Dedifferentiated amniotic fluid mesenchymal stem cell (primary cell): Measurements from ENCODE around the gene NPIPA5.
"Not testable (repeated sequence)": the region's sequence is repeated elsewhere in the genome, so short reads cannot be mapped to it uniquely, and the experiment has no call there.

Experiments
- DNase-seq: peaks from one replicate; pipeline ENCODE4 v3.0.0-alpha.2; 2016; ENCODE audit errors: extremely low spot score

NPIPA5 gene

GRCh38 chr16:15378194-15378593 lies at the start of gene NPIPA5:
Gene NPIPA5, minus strand, starts transcription at chr16:15378294. Its CDS starts 0 bp downstream, at chr16:15378294.
- not testable (repeated sequence) for DNase-seq

DNA sequence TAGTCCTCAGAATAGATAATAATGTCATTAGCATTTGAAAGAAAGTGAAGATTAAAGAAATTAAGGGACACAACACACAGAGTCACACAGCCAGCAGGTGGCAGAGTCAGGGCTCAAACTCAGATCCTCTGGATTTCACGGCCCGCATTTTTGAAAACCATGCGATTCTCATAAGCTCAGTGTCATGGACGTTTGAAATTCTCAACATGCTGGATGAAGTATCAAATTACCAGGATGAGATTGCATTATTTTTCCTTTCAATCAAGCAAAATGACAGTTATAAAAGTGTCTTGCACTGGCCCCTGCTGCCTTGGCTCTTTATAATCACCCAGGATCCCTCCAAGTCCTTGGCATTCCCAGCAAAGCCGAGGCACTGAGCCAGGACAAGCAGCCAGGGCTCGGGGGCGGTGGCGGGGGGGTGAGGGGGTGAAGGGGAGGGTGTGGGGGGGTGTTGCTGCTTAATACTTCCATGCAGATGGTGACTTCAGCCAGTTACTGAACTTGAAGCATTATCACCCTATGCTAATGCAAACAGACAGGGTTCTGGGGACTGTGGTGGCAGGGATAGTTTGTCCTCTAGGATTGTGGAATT lies 49.6 kb upstream of the NPIPA5 start:
- peak; percentile 91 for DNase-seq

GRCh38 chr16:15426796-15427195 lies 48.7 kb upstream of the NPIPA5 start:
- DNase-seq = no peak

- DNase-seq = no peak
Measured at GRCh38 chr16:15425861-15426260, 47.8 kb upstream of the NPIPA5 start.

- DNase-seq = no peak
Measured at GRCh38 chr16:15422222-15422621, 44.1 kb upstream of the NPIPA5 start.

- DNase-seq = not testable (repeated sequence)
Measured at GRCh38 chr16:15421696-15422095, 43.6 kb upstream of the NPIPA5 start.

GRCh38 chr16:15418206-15418605 lies 40.1 kb upstream of the NPIPA5 start:
- DNase-seq = no peak

- no peak for DNase-seq
Measured at GRCh38 chr16:15417197-15417596, 39.1 kb upstream of the NPIPA5 start.

DNA sequence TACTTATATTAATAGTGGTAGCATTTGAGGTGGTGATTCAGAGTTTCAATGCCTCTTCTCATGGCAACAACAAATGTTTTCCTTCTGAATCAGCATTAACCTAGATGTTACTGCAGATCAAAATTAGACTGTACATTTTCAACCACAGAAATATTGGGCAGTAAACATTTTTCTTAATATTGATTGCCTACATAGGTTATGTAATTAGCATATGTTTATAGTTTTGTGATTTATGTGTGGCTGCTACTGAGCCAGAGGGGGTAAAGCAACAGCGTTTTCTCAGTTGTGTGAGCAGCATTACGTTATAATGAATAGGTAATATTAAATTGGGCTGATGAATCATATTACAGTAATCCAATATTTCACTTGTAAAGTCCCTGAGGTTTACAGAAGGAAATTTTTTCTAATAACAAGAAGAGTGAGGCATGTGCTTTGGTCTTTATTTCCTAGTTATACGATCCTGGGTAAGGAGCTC lies 37.5 kb upstream of the NPIPA5 start:
- DNase-seq = no peak

GRCh38 chr16:15409476-15409875 lies 31.4 kb upstream of the NPIPA5 start:
- not testable (repeated sequence) for DNase-seq

- not testable (repeated sequence) for DNase-seq
Measured at GRCh38 chr16:15407756-15408155, 29.7 kb upstream of the NPIPA5 start.

DNA sequence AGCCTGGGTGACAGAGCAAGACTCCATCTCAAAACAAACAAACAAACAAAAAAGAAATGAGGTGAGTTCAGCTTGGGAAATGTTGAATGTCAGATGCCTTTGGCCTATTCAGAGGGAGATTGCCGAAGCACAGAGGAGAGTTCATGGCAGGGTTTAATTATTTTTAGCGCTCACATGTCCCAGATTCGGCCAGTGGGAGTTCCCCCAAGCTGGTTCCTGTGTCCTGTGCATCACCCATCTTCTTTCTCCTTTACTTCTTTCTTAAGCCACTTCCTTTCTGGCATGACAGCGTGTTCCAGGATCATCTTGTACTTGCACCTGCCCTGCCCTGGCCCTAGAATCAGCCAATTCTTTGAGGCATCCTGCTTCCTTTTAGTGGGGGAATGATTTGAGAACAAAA lies 26.7 kb upstream of the NPIPA5 start:
- DNase-seq = no peak

DNA sequence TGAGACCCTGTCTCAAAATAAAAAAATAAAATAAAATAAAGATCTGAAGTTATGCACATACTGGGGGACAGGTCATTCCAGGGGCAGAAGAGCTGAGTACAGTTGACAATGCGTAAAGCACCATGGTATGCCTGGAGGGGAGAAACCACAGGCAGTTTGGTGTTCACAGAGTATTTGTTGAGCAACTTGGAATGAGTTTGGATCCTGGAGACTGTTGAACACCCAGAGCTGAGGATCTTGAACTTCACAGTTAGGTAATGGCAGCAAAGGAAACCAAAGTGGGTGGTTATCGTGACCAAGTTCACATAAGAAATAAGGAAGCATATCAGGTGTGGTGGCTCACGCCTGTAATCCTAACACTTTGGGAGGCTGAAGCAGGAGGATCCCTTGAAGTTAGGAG lies 26.0 kb upstream of the NPIPA5 start:
- not testable (repeated sequence) for DNase-seq

- DNase-seq = no peak
Measured at GRCh38 chr16:15403392-15403995, 25.4 kb upstream of the NPIPA5 start.

DNA sequence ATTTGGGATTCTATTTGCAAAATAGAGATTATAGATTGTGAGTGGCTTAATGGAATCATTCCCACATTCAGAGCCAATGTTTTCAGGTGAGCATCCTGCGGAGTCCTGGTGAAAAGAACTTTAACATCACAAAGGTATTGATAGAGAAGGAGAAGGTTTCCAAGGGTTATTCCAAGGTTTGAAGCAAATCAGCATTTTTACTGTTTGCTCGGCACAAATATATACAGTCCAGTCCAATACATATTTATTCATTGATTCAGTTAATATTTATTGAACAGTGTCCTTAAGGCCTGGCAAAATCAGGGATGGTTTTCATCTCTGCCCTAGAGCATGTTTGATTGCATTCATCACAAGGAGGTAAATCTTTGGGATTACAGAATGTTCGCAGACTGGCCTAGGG lies 23.9 kb upstream of the NPIPA5 start:
- no peak for DNase-seq

DNA sequence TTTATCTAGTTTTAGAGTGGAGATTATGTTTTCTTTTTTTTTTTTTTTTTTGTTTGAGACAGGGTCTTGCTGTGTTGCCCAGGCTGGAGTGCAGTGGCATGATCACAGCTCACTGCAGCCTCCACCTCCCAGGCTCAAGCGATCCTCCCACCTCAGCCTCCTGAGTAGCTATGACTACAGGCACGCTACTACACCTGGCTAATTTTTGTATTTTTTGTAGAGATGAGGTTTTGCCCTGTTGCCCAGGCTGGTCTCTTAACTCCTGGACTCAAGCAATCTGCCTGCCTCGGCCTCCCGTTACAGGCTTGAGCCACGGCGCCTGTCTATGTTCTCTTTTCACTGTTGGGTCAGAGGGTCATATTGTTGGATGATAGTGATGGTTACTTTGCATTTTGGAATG lies 22.2 kb upstream of the NPIPA5 start:
- DNase-seq = not testable (repeated sequence)

DNA sequence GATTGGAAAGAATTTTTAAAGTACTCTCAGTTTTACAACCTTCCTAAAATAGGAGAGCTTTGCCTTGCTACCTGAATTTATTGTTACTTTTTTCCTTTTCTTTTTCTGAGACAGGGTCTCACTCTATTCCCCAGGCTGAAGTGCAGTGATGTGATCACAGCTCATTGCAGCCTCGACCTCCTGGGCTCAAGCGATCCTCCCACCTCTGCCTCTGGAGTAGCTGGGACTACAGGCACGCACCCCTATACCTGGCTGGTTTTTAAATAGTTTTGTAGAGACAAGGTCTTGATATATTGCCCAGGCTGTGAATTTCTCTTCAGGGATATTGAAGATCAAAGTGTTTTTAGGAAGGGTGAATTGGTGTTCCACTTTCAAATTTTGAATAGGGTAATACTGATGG lies 21.2 kb upstream of the NPIPA5 start:
- DNase-seq = no peak

DNA sequence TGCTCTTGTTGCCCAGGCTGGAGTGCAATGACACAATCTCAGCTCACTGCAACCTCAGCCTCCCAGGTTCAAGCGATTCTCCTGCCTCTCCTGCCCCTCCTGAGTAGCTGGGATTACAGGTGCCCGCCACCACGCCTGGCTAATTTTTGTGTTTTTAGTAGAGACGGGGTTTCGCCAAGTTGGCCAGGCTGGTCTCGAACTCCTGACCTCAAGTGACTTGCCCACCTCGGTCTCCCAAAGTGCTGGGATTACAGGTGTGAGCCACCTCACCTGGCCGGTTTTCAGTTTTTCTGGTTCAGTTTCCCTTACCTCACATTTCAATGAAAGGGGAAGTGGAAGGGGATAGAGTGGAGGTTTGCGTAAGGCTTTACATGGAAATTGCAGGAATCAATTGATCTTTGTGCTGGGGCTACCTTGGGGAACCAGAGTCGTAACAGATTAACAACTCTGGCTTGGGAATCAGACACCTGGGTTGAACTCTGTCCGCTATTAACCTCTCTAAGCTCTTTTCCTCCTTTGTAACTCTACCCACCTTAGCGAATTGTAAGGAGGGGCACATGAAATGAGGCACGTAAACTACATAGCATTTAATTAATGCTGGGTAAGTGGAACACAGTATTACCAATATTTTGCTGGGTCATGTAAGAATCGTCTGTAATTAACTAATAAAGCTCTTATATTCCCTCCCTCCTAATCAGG lies 20.7 kb upstream of the NPIPA5 start:
- no peak for DNase-seq

DNA sequence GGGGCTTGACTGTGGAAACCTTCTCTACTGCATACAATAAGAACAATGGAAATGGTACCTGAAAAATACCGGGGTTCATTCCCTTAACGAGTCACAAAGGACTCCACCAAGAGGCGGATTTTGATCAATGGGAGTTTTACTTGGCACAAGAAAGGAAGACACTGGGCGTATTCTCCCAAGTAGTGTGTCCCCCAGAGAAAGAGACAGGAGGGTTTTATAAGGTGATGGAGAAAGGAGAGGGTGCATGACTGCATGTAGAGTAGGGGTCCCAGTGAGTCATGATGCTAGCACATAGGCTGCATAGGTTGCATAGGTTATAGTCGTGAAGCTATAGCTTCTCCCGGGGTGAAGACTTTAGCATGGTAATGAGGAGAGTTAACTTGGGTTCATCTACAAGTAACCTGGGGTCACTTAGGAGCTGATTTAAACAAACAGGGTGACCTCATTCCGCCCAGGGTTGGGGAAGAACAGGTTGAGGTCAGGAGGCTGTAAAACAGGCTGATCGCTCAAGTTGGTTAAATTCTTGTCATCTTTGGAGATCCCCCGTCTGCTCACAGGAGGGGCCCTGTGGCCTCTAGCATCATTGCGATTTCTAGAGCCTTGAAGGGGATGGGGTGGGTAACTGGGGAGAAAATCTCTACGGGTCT lies 19.0 kb upstream of the NPIPA5 start:
- DNase-seq = no peak

GRCh38 chr16:15396509-15396829 lies 18.4 kb upstream of the NPIPA5 start:
- not testable (repeated sequence) for DNase-seq

DNA sequence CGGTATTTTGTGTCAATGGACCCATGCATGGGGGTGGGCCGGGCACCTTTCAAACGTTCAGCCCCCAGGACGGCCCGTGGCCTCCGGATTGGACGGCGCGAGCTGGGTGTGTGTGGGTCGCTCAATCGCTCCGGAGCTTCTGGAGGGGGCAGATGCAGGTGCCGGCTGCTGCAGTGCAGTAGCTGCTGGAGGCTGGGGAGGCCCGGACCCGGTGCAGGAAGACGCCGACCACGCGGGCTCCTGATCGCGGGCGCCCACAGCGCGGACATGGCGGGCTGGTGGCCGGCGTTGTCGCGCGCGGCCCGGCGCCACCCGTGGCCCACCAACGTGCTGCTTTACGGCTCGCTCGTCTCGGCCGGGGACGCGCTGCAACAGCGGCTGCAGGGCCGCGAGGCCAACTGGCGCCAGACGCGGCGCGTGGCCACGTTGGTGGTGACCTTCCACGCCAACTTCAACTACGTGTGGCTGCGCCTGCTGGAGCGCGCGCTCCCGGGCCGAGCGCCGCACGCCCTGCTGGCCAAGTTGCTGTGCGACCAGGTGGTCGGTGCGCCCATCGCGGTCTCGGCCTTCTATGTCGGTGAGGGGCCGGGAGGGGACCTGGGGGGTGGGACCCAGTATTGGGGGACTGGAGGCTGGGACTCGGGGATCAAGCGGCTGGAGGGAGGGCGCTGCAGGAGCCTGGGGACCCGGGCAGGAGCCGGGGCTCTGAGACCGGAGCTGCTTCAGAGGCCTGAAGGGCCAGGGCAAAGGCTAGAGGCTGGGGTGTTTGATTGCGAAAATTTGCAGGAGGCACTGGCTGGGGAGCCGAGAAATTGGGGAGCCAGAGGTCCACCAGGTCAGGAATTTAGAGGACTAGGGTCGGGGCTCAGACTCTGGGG lies 17.8 kb upstream of the NPIPA5 start, which contains the start of gene MPV17L:
Gene MPV17L (plus strand): TSS at position 124 of the 878 bp plus-strand sequence. CDS start 144 bp downstream, at position 268.
- not testable (repeated sequence) for DNase-seq
